Gastrocnemius medialis (tissue), 4 donors: ENCODE measurements around the gene NOL9.

ENCODE experiments used
- CTCF ChIP-seq, 5 experiments: fragments of 450-650 bp in 3 of 5; fragments of 200-600 bp in 2 of 5; sonication (generic) in 2 of 5; IDR thresholded peaks in 4 of 5; conservative IDR thresholded peaks in 1 of 5; 1 replicate in 4 of 5; 2 replicates in 1 of 5; pipeline ENCODE4 v1.5.1; 2016 to 2019; ENCODE audit warnings: antibody characterized with exemption in 5 of 5, mild to moderate bottlenecking in 3 of 5, moderate library complexity in 3 of 5
- POLR2A ChIP-seq, 2 donors: fragments of 450-650 bp; IDR thresholded peaks; one replicate each; pipeline ENCODE4 v1.6.1; 2017; ENCODE audit warnings: antibody characterized with exemption in 2 of 2, mild to moderate bottlenecking in 2 of 2, moderate library complexity in 2 of 2

- TF ChIP-seq CTCF (IDR thresholded peaks at IDR 0.05 in 4 of 5, conservative IDR thresholded peaks at IDR 0.05 in 1 of 5) (no peak), POLR2A (IDR thresholded peaks at IDR 0.05) (no peak)
Measured at GRCh38 chr1:6487804-6488484, 66.4 kb downstream of the NOL9 start.
